AG20443 (cell line): ENCODE data around the gene KIAA1328.
"Not testable (repeated sequence)": the region's sequence is repeated elsewhere in the genome, so short reads cannot be mapped to it uniquely, and the experiment has no call there.

Source experiments
- DNase-seq: peaks from one replicate; pipeline ENCODE4 v3.0.0; 2012; ENCODE audit warnings: low spot score, mixed read lengths

Gene KIAA1328

GRCh38 chr18:36828630-36829361, at the start of gene KIAA1328, which contains the start of gene TPGS2:
Gene KIAA1328, plus strand, starts transcription at chr18:36829127. Its CDS starts 12 bp downstream, at chr18:36829139.
Gene TPGS2, minus strand, starts transcription at chr18:36829002. Its CDS starts 235 bp downstream, at chr18:36828767.
- peak; percentile 97 for DNase-seq

- no peak for DNase-seq
Observed at GRCh38 chr18:36780748-36781147, 48.2 kb upstream of the KIAA1328 start.

GRCh38 chr18:36782710-36783109, 46.2 kb upstream of the KIAA1328 start:
- no peak for DNase-seq

GRCh38 chr18:36783792-36784191, 45.1 kb upstream of the KIAA1328 start:
- no peak for DNase-seq

GRCh38 chr18:36786686-36787085, 42.2 kb upstream of the KIAA1328 start:
- DNase-seq, result peak; percentile 89

GRCh38 chr18:36792634-36793283, 36.2 kb upstream of the KIAA1328 start:
- DNase-seq, result no peak

GRCh38 chr18:36798738-36799473, 30.0 kb upstream of the KIAA1328 start:
- no peak for DNase-seq

- DNase-seq, result no peak
Observed at GRCh38 chr18:36805105-36805504, 23.8 kb upstream of the KIAA1328 start.

- DNase-seq, result peak; percentile 56
Observed at GRCh38 chr18:36808681-36809080, 20.2 kb upstream of the KIAA1328 start.

- peak; percentile 79 for DNase-seq
Observed at GRCh38 chr18:36809590-36810381, 19.1 kb upstream of the KIAA1328 start.

- DNase-seq, result peak; percentile 80
Observed at GRCh38 chr18:36811430-36811829, 17.5 kb upstream of the KIAA1328 start.

GRCh38 chr18:36811955-36812354, 17.0 kb upstream of the KIAA1328 start:
- no peak for DNase-seq

- DNase-seq, result no peak
Observed at GRCh38 chr18:36812678-36813077, 16.2 kb upstream of the KIAA1328 start.

- DNase-seq, result peak; percentile 55
Observed at GRCh38 chr18:36813101-36813775, 15.7 kb upstream of the KIAA1328 start.

GRCh38 chr18:36813824-36814223, 15.1 kb upstream of the KIAA1328 start:
- DNase-seq, result no peak

- no peak for DNase-seq
Observed at GRCh38 chr18:36814994-36815393, 13.9 kb upstream of the KIAA1328 start.

- not testable (repeated sequence) for DNase-seq
Observed at GRCh38 chr18:36816096-36816495, 12.8 kb upstream of the KIAA1328 start.

GRCh38 chr18:36817039-36817438, 11.9 kb upstream of the KIAA1328 start:
- DNase-seq, result no peak

- no peak for DNase-seq
Observed at GRCh38 chr18:36818652-36819051, 10.3 kb upstream of the KIAA1328 start.

GRCh38 chr18:36819621-36820020, 9.3 kb upstream of the KIAA1328 start:
- no peak for DNase-seq

GRCh38 chr18:36821681-36822080, 7.2 kb upstream of the KIAA1328 start:
- no peak for DNase-seq
